ENCODE measurements around the gene ZKSCAN2. TPM values are rescaled to one million over a fixed set of nuclear protein-coding genes. Genes with fewer than 3 reads are reported as not detected.

Gene ZKSCAN2
- total and polyA plus RNA-seq, 2 of the 4 experiments (the other 2 are of a cell fraction): 1.6 to 3.8 TPM

GRCh38 chr16:25297151-25297787, 39.6 kb upstream of the ZKSCAN2 start:
- intact Hi-C loops (cut with micrococcal nuclease): no loop called here
- no TSS peak for BruUV-seq (replicated peaks)
- Histone ChIP-seq H3K14ac (replicated peaks; ENCODE audit: low read depth, low read length) (no peak overlapping the region), H2BK120ac (ENCODE audit: low read depth, low read length) (no peak overlapping the region), H3K27ac (ENCODE audit: insufficient read depth, low read length) (no peak overlapping the region), H3K36me3 (ENCODE audit: control insufficient read depth, insufficient read depth, low read length) (no peaks in the 10 kb centered on the region), H3K9ac (ENCODE audit: low read depth, low read length) (no peak overlapping the region), H3K56ac (ENCODE audit: extremely low read depth, insufficient read depth, low read length) (no peak overlapping the region), H3K18ac (ENCODE audit: low read depth, low read length) (no peak overlapping the region), H4K8ac (ENCODE audit: low read depth in 2 of 2, low read length in 2 of 2) (no peak overlapping the region), H3K79me1 (ENCODE audit: low read depth in 1 of 2, low read length in 2 of 2) (no peaks in the 10 kb centered on the region), H3K4me3 (ENCODE audit: insufficient read depth, low read depth, low read length) (no peak overlapping the region), H2AK9ac (replicated peaks; ENCODE audit: low read depth, low read length, poor library complexity) (no peak overlapping the region), H4K20me1 (ENCODE audit: insufficient read depth, low read length) (no peaks in the 10 kb centered on the region), H2BK20ac (ENCODE audit: low read depth, low read length) (no peak overlapping the region), H2AFZ (replicated peaks; ENCODE audit: low read length, poor library complexity) (no peak overlapping the region), H3K9me1 (ENCODE audit: insufficient read depth, low read length) (no peaks in the 10 kb centered on the region), H3K4ac (ENCODE audit: low read depth, low read length) (no peak overlapping the region), H2AK5ac (ENCODE audit: low read depth, low read length) (no peak overlapping the region), H4K91ac (ENCODE audit: insufficient read depth, low read depth, low read length) (no peak overlapping the region), H3K9me3 (ENCODE audit: control insufficient read depth, insufficient read depth, low read length) (no peaks in the 10 kb centered on the region), H2BK5ac (ENCODE audit: low read depth, low read length, poor library complexity, severe bottlenecking) (no peak overlapping the region), H4K5ac (ENCODE audit: low read depth, low read length) (no peak overlapping the region), H3K23ac (ENCODE audit: low read depth, low read length) (no peak overlapping the region), H3K4me1 (ENCODE audit: control insufficient read depth, insufficient read depth, low read length) (no peaks in the 10 kb centered on the region), H2BK15ac (ENCODE audit: low read depth, low read length) (no peak overlapping the region), H3K4me2 (ENCODE audit: low read depth, low read length) (no peak overlapping the region), H3K27me3 (ENCODE audit: control insufficient read depth, insufficient read depth, low read length) (no peaks in the 10 kb centered on the region)
- DNase-seq: no peak
- CTCF ChIA-PET: no interaction called here
- dilution Hi-C loops (cut with HindIII; ENCODE audit: low sequenced_read_pairs, unreplicated experiment): no loop called here
- POLR2A ChIA-PET (ENCODE audit: unreplicated experiment): no interaction called here
- TF ChIP-seq SMC3 (IDR thresholded peaks at IDR 0.05; ENCODE audit: low read depth, low read length) (no peak), MAFK (IDR thresholded peaks at IDR 0.05; ENCODE audit: low read depth, low read length) (no peak), MXI1 (IDR thresholded peaks at IDR 0.05; ENCODE audit: borderline replicate concordance, low read depth, low read length) (no peak), POLR2A (IDR thresholded peaks at IDR 0.05; ENCODE audit: low read depth, low read length) (no peak), ELK1 (IDR thresholded peaks at IDR 0.05; ENCODE audit: borderline replicate concordance, low read depth, low read length) (no peak), RCOR1 (IDR thresholded peaks at IDR 0.05; ENCODE audit: insufficient replicate concordance, low read length) (no peak), RAD21 (IDR thresholded peaks at IDR 0.05; ENCODE audit: low read length) (no peak), CEBPB (IDR thresholded peaks at IDR 0.05; ENCODE audit: low read depth, low read length) (no peak), CTCF (conservative IDR thresholded peaks at IDR 0.05; ENCODE audit: low read depth, low read length) (no peak), MAZ (IDR thresholded peaks at IDR 0.05; ENCODE audit: borderline replicate concordance, low read depth, low read length) (no peak)
- 80% methylated on average over 1 of the region's 6 CpGs; no CpG with 5 or more reads in 1 of the 2 experiments for WGBS, 2 experiments (ENCODE audit: extremely low coverage in 2 of 2, insufficient read length in 1 of 2)
- in situ Hi-C loops (cut with MboI; ENCODE audit: low sequenced_read_pairs): no loop called here
- no peak for ATAC-seq (ENCODE audit: low read depth)

Data from IMR-90 (cell line).